K562 (cell line): ENCODE data around the gene HAPLN2. TPM values are rescaled to one million over a fixed set of nuclear protein-coding genes. Genes with fewer than 3 reads are reported as not detected.

Experiments
- ADNP ChIP-seq: fragments of 200-800 bp; sonication (Bioruptor generic); IDR thresholded peaks from 2 replicates; pipeline ENCODE4 v1.6.1; 2016; ENCODE audit warnings: missing genetic modification characterization, missing compliant biosample characterization
- ARNT ChIP-seq, 2 experiments: fragments of 450-650 bp; IDR thresholded peaks; 2 replicates each; pipeline ENCODE4 v1.6.1; 2016; ENCODE audit warnings: mild to moderate bottlenecking in 1 of 2
- BCOR ChIP-seq: fragments of 450-650 bp; IDR thresholded peaks from 2 replicates; pipeline ENCODE4 v1.6.1; 2016
- CBFA2T2 ChIP-seq: fragments of 450-650 bp; conservative IDR thresholded peaks from 2 replicates; pipeline ENCODE4 v1.6.1; 2017; ENCODE audit warnings: mild to moderate bottlenecking
- CBX1 ChIP-seq: sonication (generic); IDR thresholded peaks from 2 replicates; pipeline ENCODE4 v1.6.1; 2016; ENCODE audit warnings: antibody characterized with exemption, low read depth, mild to moderate bottlenecking
- CREM ChIP-seq: IDR thresholded peaks from 2 replicates; pipeline ENCODE4 v1.6.1; 2014; ENCODE audit warnings: antibody characterized with exemption, low read depth
- FIP1L1 ChIP-seq: fragments of 200-400 bp; formaldehyde crosslinking; IDR thresholded peaks from 2 replicates; pipeline ENCODE4 v1.6.1; 2018; ENCODE audit warnings: mild to moderate bottlenecking, low read depth, low read length; ENCODE audit not compliant: poor library complexity, severe bottlenecking
- FOXA1 ChIP-seq: fragments of 450-650 bp; IDR thresholded peaks from 2 replicates; pipeline ENCODE4 v1.6.1; 2016; ENCODE audit warnings: mild to moderate bottlenecking, borderline replicate concordance
- GMEB1 ChIP-seq: fragments of 250-450 bp; sonication (Bioruptor Pico); IDR thresholded peaks from 2 replicates; pipeline ENCODE4 v1.4.0; 2020; ENCODE audit warnings: mild to moderate bottlenecking
- GTF3C2 ChIP-seq: IDR thresholded peaks from 3 replicates; pipeline ENCODE4 v1.6.1; 2011; ENCODE audit warnings: borderline replicate concordance, mild to moderate bottlenecking, moderate library complexity; ENCODE audit not compliant: insufficient read length; ENCODE audit errors: extremely low read depth
- HNRNPH1 ChIP-seq: fragments of 200-400 bp; formaldehyde crosslinking; optimal IDR thresholded peaks from 2 replicates; pipeline ENCODE3; 2017; ENCODE audit warnings: low read depth, mild to moderate bottlenecking, low read length, moderate library complexity
- IRF9 ChIP-seq: fragments of 450-650 bp; IDR thresholded peaks from 2 replicates; pipeline ENCODE4 v1.6.1; 2016; ENCODE audit warnings: missing biosample characterization, missing genetic modification characterization
- KLF1 ChIP-seq: fragments of 450-650 bp; IDR thresholded peaks from 2 replicates; pipeline ENCODE4 v1.6.1; 2016; ENCODE audit warnings: missing genetic modification characterization, missing compliant biosample characterization
- MEF2A ChIP-seq: IDR thresholded peaks from 2 replicates; pipeline ENCODE4 v1.6.1; 2011; ENCODE audit warnings: low read depth, mild to moderate bottlenecking, low read length, moderate library complexity; ENCODE audit not compliant: control insufficient read depth
- MEF2D ChIP-seq: conservative IDR thresholded peaks from 2 replicates; pipeline ENCODE4 v1.6.1; 2016; ENCODE audit warnings: low read depth, missing genetic modification characterization, missing compliant biosample characterization
- PHF21A ChIP-seq: fragments of 450-650 bp; IDR thresholded peaks from 2 replicates; pipeline ENCODE4 v1.6.1; 2017; ENCODE audit warnings: low read depth, borderline replicate concordance
- POLR2A ChIP-seq: fragments of 450-650 bp; conservative IDR thresholded peaks from 2 replicates; pipeline ENCODE4 v1.6.1; 2016
- POLR2AphosphoS5 ChIP-seq: IDR thresholded peaks from 2 replicates; pipeline ENCODE4 v1.6.1; 2011; ENCODE audit warnings: mild to moderate bottlenecking, low read depth, low read length, moderate library complexity; ENCODE audit not compliant: control insufficient read depth, insufficient read depth
- POLR3A ChIP-seq: IDR thresholded peaks from 2 replicates; pipeline ENCODE4 v1.6.1; 2011; ENCODE audit warnings: borderline replicate concordance, mild to moderate bottlenecking, moderate library complexity; ENCODE audit not compliant: insufficient read length, insufficient read depth; ENCODE audit errors: extremely low read depth
- PTTG1 ChIP-seq: fragments of 450-650 bp; IDR thresholded peaks from 2 replicates; pipeline ENCODE4 v1.6.1; 2016; ENCODE audit warnings: low read depth, mild to moderate bottlenecking, missing genetic modification characterization, missing compliant biosample characterization
- SMAD4 ChIP-seq: fragments of 250-450 bp; sonication (Bioruptor Pico); conservative IDR thresholded peaks from 2 replicates; pipeline ENCODE4 v1.8.0; 2021; ENCODE audit warnings: inconsistent platforms, mild to moderate bottlenecking, moderate library complexity
- TEAD2 ChIP-seq: fragments of 450-650 bp; IDR thresholded peaks from 2 replicates; pipeline ENCODE4 v1.6.1; 2016; ENCODE audit warnings: missing genetic modification characterization, control low read depth, missing compliant biosample characterization
- ZBTB26 ChIP-seq: fragments of 450-650 bp; formaldehyde crosslinking; IDR thresholded peaks from 2 replicates; pipeline ENCODE4 v1.4.0; 2022; ENCODE audit warnings: missing genetic modification characterization
- polyA plus RNA-seq, 8 experiments: library from polyadenylated mRNA; depleted of rRNA in 4 of 8; stranded (reverse) in 5 of 8; unstranded in 3 of 8; fragments of >200 nt; fragmentation: Nextera tagmentation in 2 of 8; fragmentation: Illumina TruSeq in 1 of 8; extraction: Ambion mirVana in 2 of 8; extraction: Trizol in 1 of 8; gene quantifications; 2 replicates each; pipeline versions ENCODE4 v1.2.1 to v1.2.3, GENCODE V29; 2011 to 2014; ENCODE audit warnings: inconsistent platforms in 1 of 8, missing spikeins in 1 of 8
- total RNA-seq, 7 experiments: library from RNA; depleted of rRNA in 6 of 7; stranded (reverse); fragments of >200 nt in 6 of 7; fragmentation: Illumina TruSeq in 2 of 7; extraction: Trizol in 2 of 7; gene quantifications; 2 replicates each; pipeline versions ENCODE4 v1.2.1 to v1.2.3, GENCODE V29; 2011 to 2021; ENCODE audit warnings: low replicate concordance in 1 of 7

HAPLN2 gene
- total and polyA plus RNA-seq, 9 of the 15 experiments (the other 6 are each of a cell fraction or from before 2014, with no cell fraction given) = 0.14 to 5.2 (median 3.8) TPM; not detected in 4

- TF ChIP-seq GTF3C2 = no peak
- TF ChIP-seq GMEB1 (CRISPR knock-in tag) = no peak
- TF ChIP-seq CBX1 = 0 out of 2 replicates have a peak, but pooled peaks have one; percentile 48
- TF ChIP-seq IRF9 (tag) = no peak
- TF ChIP-seq TEAD2 = no peak
- TF ChIP-seq MEF2A = no peak
- peak; percentile 94 for TF ChIP-seq BCOR
- no peak for TF ChIP-seq PTTG1
- TF ChIP-seq PHF21A = no peak
- TF ChIP-seq POLR3A = no peak
- TF ChIP-seq FOXA1 = no peak
- TF ChIP-seq POLR2AphosphoS5 = no peak
- TF ChIP-seq FIP1L1 = no peak
- no peak for TF ChIP-seq CBFA2T2
- TF ChIP-seq ZBTB26 (CRISPR knock-in tag) = no peak
- TF ChIP-seq HNRNPH1 = no peak
- TF ChIP-seq CREM = no peak
- no peak for TF ChIP-seq MEF2D (tag)
- TF ChIP-seq KLF1 (tag) = no peak
- peak; percentile 15; the same call in 1 of the 2 replicates for TF ChIP-seq POLR2A
- TF ChIP-seq ARNT (IDR thresholded peaks at IDR 0.05) = no peak
- TF ChIP-seq SMAD4 (CRISPR knock-in tag) = no peak
- TF ChIP-seq ADNP = peak; percentile 58; the same call in 1 of the 2 replicates
Measured at GRCh38 chr1:156592910-156593660, 26.1 kb upstream of the HAPLN2 start (continued).
